Lower leg skin (tissue), 3 donors: ENCODE results near the gene MT1M.

Experiments
- CTCF ChIP-seq, 3 donors: fragments of 450-650 bp; IDR thresholded peaks; one replicate each; pipeline ENCODE4 v1.5.1; 2016; ENCODE audit warnings: antibody characterized with exemption in 3 of 3, mild to moderate bottlenecking in 3 of 3, moderate library complexity in 2 of 3
- POLR2A ChIP-seq, 2 donors: fragments of 450-650 bp; IDR thresholded peaks; one replicate each; pipeline ENCODE4 v1.6.1; 2016 to 2017; ENCODE audit warnings: antibody characterized with exemption in 2 of 2, mild to moderate bottlenecking in 1 of 2, moderate library complexity in 1 of 2

GRCh38 chr16:56647641-56648431 is 15.4 kb downstream of the MT1M start:
- no peak for TF ChIP-seq CTCF (IDR thresholded peaks at IDR 0.05)
- TF ChIP-seq POLR2A (IDR thresholded peaks at IDR 0.05), result no peak
